Testis (tissue), 2 donors: ENCODE data around the gene AMZ1.

Experiments used
- POLR2A ChIP-seq: fragments of 450-650 bp; IDR thresholded peaks from one replicate; pipeline ENCODE4 v1.6.1; 2017; ENCODE audit warnings: antibody characterized with exemption, mild to moderate bottlenecking, moderate library complexity
- TF ChIP-seq, protein P1 (sequence below), 3 experiments: fragments of 450-650 bp in 2 of 3; fragments of 200-600 bp in 1 of 3; sonication (generic) in 1 of 3; IDR thresholded peaks; one replicate each; pipeline ENCODE4 v1.5.1; 2016 to 2019; ENCODE audit warnings: antibody characterized with exemption in 3 of 3, mild to moderate bottlenecking in 2 of 3, moderate library complexity in 1 of 3

DNA sequence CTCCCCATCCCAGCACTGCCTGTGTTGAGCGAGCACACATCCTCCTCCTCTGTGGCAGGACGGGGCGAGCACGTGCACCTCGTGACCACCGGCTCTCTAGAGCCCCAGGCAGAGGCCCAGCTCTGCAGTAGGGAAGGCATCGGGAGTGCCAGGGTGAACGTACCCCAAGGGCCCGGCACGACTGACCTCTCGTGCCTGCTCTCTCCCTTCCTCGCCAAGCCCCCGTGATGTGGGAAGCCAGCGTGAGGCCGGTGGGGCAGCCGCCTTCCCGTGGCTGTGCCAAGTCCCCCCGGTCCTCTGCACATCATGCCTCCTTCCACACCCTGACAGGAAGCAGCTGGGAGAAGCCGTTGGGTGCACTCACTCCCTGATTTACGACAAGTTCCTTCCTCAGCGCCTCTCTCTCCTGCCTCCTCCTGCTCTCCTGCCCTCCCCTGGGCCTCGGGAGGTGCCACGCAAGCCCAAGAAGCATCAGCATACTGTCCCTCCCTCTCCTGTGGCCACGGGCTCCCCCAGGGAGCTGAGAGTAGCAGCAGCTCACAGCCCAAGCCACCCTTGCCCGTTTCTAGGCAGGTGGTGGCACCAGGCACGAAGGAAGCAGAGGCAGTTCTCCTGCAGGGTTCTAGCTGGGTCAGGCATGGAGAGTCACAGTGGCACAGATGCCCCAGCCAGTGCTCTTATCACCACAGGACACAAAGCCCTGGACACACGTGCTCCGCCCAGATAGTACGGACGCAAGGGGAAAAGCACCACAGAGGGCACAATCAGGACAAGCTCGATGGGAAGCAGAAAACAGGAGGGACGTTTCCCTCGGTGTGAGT is 47.0 kb downstream of the AMZ1 start:
- TF ChIP-seq POLR2A, result no peak
- TF ChIP-seq, protein P1, sequence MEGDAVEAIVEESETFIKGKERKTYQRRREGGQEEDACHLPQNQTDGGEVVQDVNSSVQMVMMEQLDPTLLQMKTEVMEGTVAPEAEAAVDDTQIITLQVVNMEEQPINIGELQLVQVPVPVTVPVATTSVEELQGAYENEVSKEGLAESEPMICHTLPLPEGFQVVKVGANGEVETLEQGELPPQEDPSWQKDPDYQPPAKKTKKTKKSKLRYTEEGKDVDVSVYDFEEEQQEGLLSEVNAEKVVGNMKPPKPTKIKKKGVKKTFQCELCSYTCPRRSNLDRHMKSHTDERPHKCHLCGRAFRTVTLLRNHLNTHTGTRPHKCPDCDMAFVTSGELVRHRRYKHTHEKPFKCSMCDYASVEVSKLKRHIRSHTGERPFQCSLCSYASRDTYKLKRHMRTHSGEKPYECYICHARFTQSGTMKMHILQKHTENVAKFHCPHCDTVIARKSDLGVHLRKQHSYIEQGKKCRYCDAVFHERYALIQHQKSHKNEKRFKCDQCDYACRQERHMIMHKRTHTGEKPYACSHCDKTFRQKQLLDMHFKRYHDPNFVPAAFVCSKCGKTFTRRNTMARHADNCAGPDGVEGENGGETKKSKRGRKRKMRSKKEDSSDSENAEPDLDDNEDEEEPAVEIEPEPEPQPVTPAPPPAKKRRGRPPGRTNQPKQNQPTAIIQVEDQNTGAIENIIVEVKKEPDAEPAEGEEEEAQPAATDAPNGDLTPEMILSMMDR (IDR thresholded peaks at IDR 0.05), result no peak
